HG02763 (cell line): ENCODE data around the gene NOMO2.
"Not testable (repeated sequence)": the region's sequence is repeated elsewhere in the genome, so short reads cannot be mapped to it uniquely, and the experiment has no call there.

Source experiments
- ATAC-seq: cut with Tn5 transposase; IDR thresholded peaks from one replicate; pipeline ENCODE4 v1.9.1; 2021; ENCODE audit warnings: mild to moderate bottlenecking, moderate library complexity; ENCODE audit not compliant: unreplicated experiment

Gene NOMO2

GRCh38 chr16:18561727-18562314 is at the start of gene NOMO2:
TSS of gene NOMO2 (minus strand) at chr16:18562097. CDS start at chr16:18562040, 57 bp downstream.
- ATAC-seq = peak; percentile 93

- ATAC-seq = not testable (repeated sequence)
Observed at GRCh38 chr16:18610147-18610803, 48.4 kb upstream of the NOMO2 start.

- ATAC-seq = not testable (repeated sequence)
Observed at GRCh38 chr16:18608271-18608670, 46.4 kb upstream of the NOMO2 start.

GRCh38 chr16:18603572-18604246 is 41.8 kb upstream of the NOMO2 start:
- not testable (repeated sequence) for ATAC-seq

GRCh38 chr16:18598582-18598981 is 36.7 kb upstream of the NOMO2 start:
- ATAC-seq = not testable (repeated sequence)

GRCh38 chr16:18597734-18598133 is 35.8 kb upstream of the NOMO2 start:
- ATAC-seq = not testable (repeated sequence)

GRCh38 chr16:18597319-18597718 is 35.4 kb upstream of the NOMO2 start:
- ATAC-seq = not testable (repeated sequence)

GRCh38 chr16:18595796-18596195 is 33.9 kb upstream of the NOMO2 start:
- ATAC-seq = not testable (repeated sequence)

- ATAC-seq = not testable (repeated sequence)
Observed at GRCh38 chr16:18594880-18595279, 33.0 kb upstream of the NOMO2 start.

- ATAC-seq = not testable (repeated sequence)
Observed at GRCh38 chr16:18593904-18594303, 32.0 kb upstream of the NOMO2 start.

- ATAC-seq = not testable (repeated sequence)
Observed at GRCh38 chr16:18592982-18593381, 31.1 kb upstream of the NOMO2 start.

- ATAC-seq = not testable (repeated sequence)
Observed at GRCh38 chr16:18591908-18592307, 30.0 kb upstream of the NOMO2 start.

- ATAC-seq = not testable (repeated sequence)
Observed at GRCh38 chr16:18591441-18591840, 29.5 kb upstream of the NOMO2 start.

GRCh38 chr16:18589806-18590205 is 27.9 kb upstream of the NOMO2 start:
- ATAC-seq = not testable (repeated sequence)

GRCh38 chr16:18586560-18587540 is 25.0 kb upstream of the NOMO2 start:
- ATAC-seq = not testable (repeated sequence)

- ATAC-seq = not testable (repeated sequence)
Observed at GRCh38 chr16:18585789-18586188, 23.9 kb upstream of the NOMO2 start.

- ATAC-seq = no peak
Observed at GRCh38 chr16:18582902-18583301, 21.0 kb upstream of the NOMO2 start.

- ATAC-seq = not testable (repeated sequence)
Observed at GRCh38 chr16:18580396-18580795, 18.5 kb upstream of the NOMO2 start.

- ATAC-seq = not testable (repeated sequence)
Observed at GRCh38 chr16:18579261-18579660, 17.4 kb upstream of the NOMO2 start.

GRCh38 chr16:18577942-18578341 is 16.0 kb upstream of the NOMO2 start:
- ATAC-seq = not testable (repeated sequence)

GRCh38 chr16:18575945-18576344 is 14.0 kb upstream of the NOMO2 start:
- ATAC-seq = not testable (repeated sequence)
